K562 (cell line): Measurements from ENCODE around the gene RALGAPA2. TPM values are rescaled to one million over a fixed set of nuclear protein-coding genes. Genes with fewer than 3 reads are reported as not detected.
"Not testable (repeated sequence)": the region's sequence is repeated elsewhere in the genome, so short reads cannot be mapped to it uniquely, and the experiment has no call there.

Experiments used
- ATAC-seq: fragments of 200-7000 bp; cut with Tn5 transposase; 3 replicates; pipeline ENCODE4 v1.9.1; 2020; ENCODE audit warnings: moderate library complexity
- BruUV-seq: library from RNA; stranded (reverse); fragments of 400-500 nt; replicated peaks from 2 replicates; lab custom pipeline; 2021; lab: Mats Ljungman, UMichigan
- CTCF ChIA-PET: fragments of 300-600 bp; formaldehyde crosslinking; extraction: SDS; loops from one replicate; lab custom pipeline; 2021; ENCODE audit warnings: low intra/inter-chr PET ratio; lab: Yijun Ruan, JAX
- POLR2A ChIA-PET: fragments of 300-600, 350-650 bp; sonication (Branson Sonifier 250); formaldehyde crosslinking; extraction: SDS; loops from one replicate; lab custom pipeline; 2021; ENCODE audit warnings: antibody characterized with exemption, inconsistent platforms; lab: Yijun Ruan, JAX
- DNase-seq, 4 experiments: peaks; one replicate each; pipeline versions ENCODE4 v3.0.0 to v3.0.0-alpha.2; 2011 to 2018; ENCODE audit warnings: low spot score in 3 of 4, mixed read lengths in 3 of 4; ENCODE audit errors: extremely low read depth in 1 of 4
- FAIRE-seq: peaks from 2 replicates; lab custom pipeline; 2011; peaks lifted over from hg19 to GRCh38; lab: Jason Lieb, UNC
- H2AFZ ChIP-seq: 2 replicates; pipeline ENCODE4 v1.6.0; 2011; ENCODE audit warnings: low read depth, low read length, control low read depth, inconsistent platforms
- H3K27ac ChIP-seq: fragments of 200-600 bp; 3 replicates; pipeline ENCODE4 v1.8.0; 2011; ENCODE audit warnings: low read depth, mild to moderate bottlenecking, control low read depth, inconsistent platforms, low read length, moderate library complexity, mixed read lengths; ENCODE audit errors: extremely low read depth
- H3K27me3 ChIP-seq, 2 experiments: fragments of 300-600 bp in 1 of 2; 2 replicates in 1 of 2; 3 replicates in 1 of 2; pipeline versions ENCODE4 v1.6.0 to v1.8.0; 2011; ENCODE audit warnings: inconsistent platforms in 2 of 2, low read length in 2 of 2, mild to moderate bottlenecking in 1 of 2, mixed read lengths in 1 of 2, moderate library complexity in 1 of 2; ENCODE audit not compliant: control insufficient read depth in 2 of 2, insufficient read depth in 2 of 2
- H3K36me3 ChIP-seq: fragments of 300-600 bp; 3 replicates; pipeline ENCODE4 v1.8.0; 2011; ENCODE audit warnings: mild to moderate bottlenecking, low read length, inconsistent platforms; ENCODE audit not compliant: control insufficient read depth, insufficient read depth
- H3K4me1 ChIP-seq, 2 experiments: fragments of 200-600 bp in 1 of 2; replicated peaks in 1 of 2; 2 replicates in 1 of 2; 3 replicates in 1 of 2; pipeline versions ENCODE4 v1.5.1 to v1.8.0; 2011; ENCODE audit warnings: inconsistent platforms in 2 of 2, low read length in 2 of 2, mild to moderate bottlenecking in 1 of 2, mixed read lengths in 1 of 2, moderate library complexity in 1 of 2; ENCODE audit not compliant: control insufficient read depth in 2 of 2, insufficient read depth in 2 of 2
- H3K4me2 ChIP-seq: 2 replicates; pipeline ENCODE4 v1.6.1; 2011; ENCODE audit warnings: low read length, control low read depth, inconsistent platforms, mixed read lengths; ENCODE audit not compliant: insufficient read depth
- H3K4me3 ChIP-seq: fragments of 200-600 bp; sonication (generic), shearing (Covaris generic); 2 replicates; pipeline ENCODE4 v1.5.1; 2016; ENCODE audit warnings: control low read depth, inconsistent platforms
- H3K79me2 ChIP-seq: fragments of 200-600 bp; 3 replicates; pipeline ENCODE4 v1.8.0; 2011; ENCODE audit warnings: low read length, inconsistent platforms; ENCODE audit not compliant: control insufficient read depth, insufficient read depth
- H3K9ac ChIP-seq, 2 experiments: 2 replicates each; pipeline versions ENCODE4 v1.6.0 to v1.6.1; 2011; ENCODE audit warnings: low read depth in 2 of 2, low read length in 2 of 2, control low read depth in 1 of 2, inconsistent platforms in 1 of 2, mild to moderate bottlenecking in 1 of 2, mixed read lengths in 1 of 2; ENCODE audit not compliant: insufficient read depth in 1 of 2
- H3K9me1 ChIP-seq: one replicate; pipeline ENCODE4 v1.6.0; 2011; ENCODE audit warnings: inconsistent platforms, mild to moderate bottlenecking, low read length, moderate library complexity; ENCODE audit not compliant: control insufficient read depth, insufficient read depth
- H3K9me3 ChIP-seq: replicated peaks from 2 replicates; pipeline ENCODE4 v1.5.1; 2011; ENCODE audit warnings: low read depth, low read length, inconsistent platforms; ENCODE audit not compliant: control insufficient read depth, insufficient read depth
- H4K20me1 ChIP-seq: replicated peaks from 2 replicates; pipeline ENCODE4 v1.6.1; 2011; ENCODE audit warnings: low read length, inconsistent platforms, mixed read lengths; ENCODE audit not compliant: control insufficient read depth, insufficient read depth
- AFF1 ChIP-seq, 2 experiments: fragments of 450-650 bp; IDR thresholded peaks; 2 replicates each; pipeline ENCODE4 v1.6.1; 2018; ENCODE audit warnings: mild to moderate bottlenecking in 2 of 2, low read depth in 1 of 2; ENCODE audit not compliant: partially characterized antibody in 2 of 2
- FOXO4 ChIP-seq: fragments of 450-650 bp; formaldehyde crosslinking; IDR thresholded peaks from 2 replicates; pipeline ENCODE4 v1.4.0; 2020; ENCODE audit warnings: mild to moderate bottlenecking, moderate library complexity
- GABPA ChIP-seq: fragments of 200-800 bp; sonication (Bioruptor generic); conservative IDR thresholded peaks from 2 replicates; pipeline ENCODE4 v1.6.1; 2016; ENCODE audit warnings: low read depth, missing genetic modification characterization, missing compliant biosample characterization
- NFRKB ChIP-seq: fragments of 450-650 bp; IDR thresholded peaks from 2 replicates; pipeline ENCODE4 v1.6.1; 2016; ENCODE audit warnings: low read depth
- RBM22 ChIP-seq: fragments of 200-400 bp; formaldehyde crosslinking; IDR thresholded peaks from 2 replicates; pipeline ENCODE4 v1.6.1; 2018; ENCODE audit warnings: low read length, low read depth; ENCODE audit not compliant: poor library complexity, severe bottlenecking
- TCF7 ChIP-seq: sonication (generic); IDR thresholded peaks from 2 replicates; pipeline ENCODE4 v1.6.1; 2016; ENCODE audit warnings: antibody characterized with exemption, borderline replicate concordance
- ZBTB49 ChIP-seq: sonication (generic); formaldehyde crosslinking; IDR thresholded peaks from 2 replicates; pipeline ENCODE4 v1.8.0; 2022; ENCODE audit warnings: missing genetic modification reagents, mild to moderate bottlenecking, borderline replicate concordance
- ZHX1 ChIP-seq: fragments of 150-350 bp; conservative IDR thresholded peaks from 2 replicates; pipeline ENCODE4 v1.6.1; 2014; ENCODE audit warnings: low read length
- WGBS: fragments of 100-300 bp; shearing (Covaris generic); methylation state at CpG from one replicate; pipeline ENCODE4 v1.1.6; 2016; ENCODE audit warnings: low coverage, mixed read lengths; ENCODE audit not compliant: insufficient coverage; ENCODE audit errors: missing lambda C conversion rate; 5-methylcytosine and 5-hydroxymethylcytosine counted together
- in situ Hi-C: fragments of 300-500 bp; cut with MboI; formaldehyde crosslinking; loops from 4 replicates; pipeline ENCODE4 v1.15.0; 2018; ENCODE audit warnings: inconsistent platforms, mixed read lengths
- intact Hi-C: fragments of 100-400 bp; cut with micrococcal nuclease; formaldehyde crosslinking; loops from 2 replicates; pipeline ENCODE4 v1.14.2; 2022
- polyA plus RNA-seq, 8 experiments: library from polyadenylated mRNA; depleted of rRNA in 4 of 8; stranded (reverse) in 5 of 8; unstranded in 3 of 8; fragments of >200 nt; fragmentation: Nextera tagmentation in 2 of 8; fragmentation: Illumina TruSeq in 1 of 8; extraction: Ambion mirVana in 2 of 8; extraction: Trizol in 1 of 8; gene quantifications; 2 replicates each; pipeline versions ENCODE4 v1.2.1 to v1.2.3, GENCODE V29; 2011 to 2014; ENCODE audit warnings: inconsistent platforms in 1 of 8, missing spikeins in 1 of 8
- total RNA-seq, 7 experiments: library from RNA; depleted of rRNA in 6 of 7; stranded (reverse); fragments of >200 nt in 6 of 7; fragmentation: Illumina TruSeq in 2 of 7; extraction: Trizol in 2 of 7; gene quantifications; 2 replicates each; pipeline versions ENCODE4 v1.2.1 to v1.2.3, GENCODE V29; 2011 to 2021; ENCODE audit warnings: low replicate concordance in 1 of 7

Gene RALGAPA2
- total and polyA plus RNA-seq, 9 of the 15 experiments (the other 6 are each of a cell fraction or from before 2014, with no cell fraction given): 0.35 to 2.7 (median 1.4) TPM

GRCh38 chr20:20546402-20546801, 166.0 kb downstream of the RALGAPA2 start (continued):
- no peak for TF ChIP-seq AFF1 (IDR thresholded peaks at IDR 0.05; ENCODE audit: low read depth in 1 of 2, partially characterized antibody in 2 of 2)
- no peak for TF ChIP-seq ZHX1
- TF ChIP-seq RBM22: no peak
- no peak for TF ChIP-seq NFRKB
- no peak for TF ChIP-seq FOXO4 (CRISPR knock-in tag)
- TF ChIP-seq TCF7: no peak
- TF ChIP-seq GABPA (tag): no peak
- TF ChIP-seq ZBTB49: no peak

GRCh38 chr20:20543348-20543747, 169.1 kb downstream of the RALGAPA2 start:
- H3K9me3 ChIP-seq, H3K36me3 ChIP-seq, H3K27ac ChIP-seq, FAIRE-seq, H2AFZ ChIP-seq, CTCF ChIA-PET, H3K4me1 ChIP-seq, H3K79me2 ChIP-seq, H4K20me1 ChIP-seq, H3K9ac ChIP-seq, BruUV-seq, H3K4me2 ChIP-seq, H3K9me1 ChIP-seq, H3K27me3 ChIP-seq, in situ Hi-C loops, intact Hi-C loops, DNase-seq, POLR2A ChIA-PET, ATAC-seq, H3K4me3 ChIP-seq: not testable (repeated sequence)
- 25% methylated on average over 4 of the region's 7 CpGs for WGBS
